IMR-90 (cell line): ENCODE data around the gene STAG1. TPM values are rescaled to one million over a fixed set of nuclear protein-coding genes. Genes with fewer than 3 reads are reported as not detected.

ENCODE experiments used
- ATAC-seq: fragments of 200-7000 bp; cut with Tn5 transposase; 2 replicates; pipeline ENCODE4 v1.9.1; 2020; ENCODE audit warnings: low read depth, mild to moderate bottlenecking, moderate library complexity
- BruUV-seq: library from RNA; stranded (reverse); fragments of 400-500 nt; replicated peaks from 2 replicates; lab custom pipeline; 2021; lab: Mats Ljungman, UMichigan
- CTCF ChIA-PET: fragments of 300-600 bp; formaldehyde crosslinking; extraction: SDS; loops from one replicate; lab custom pipeline; 2021; ENCODE audit warnings: antibody characterized with exemption; lab: Yijun Ruan, JAX
- POLR2A ChIA-PET: fragments of 300-600 bp; sonication (Branson Sonifier 250); formaldehyde crosslinking; loops from one replicate; lab custom pipeline; 2022; ENCODE audit warnings: antibody characterized with exemption; ENCODE audit not compliant: unreplicated experiment; lab: Charles Lee
- DNase-seq: peaks from one replicate; pipeline ENCODE4 v3.0.0; 2013
- H2AFZ ChIP-seq: replicated peaks from 2 replicates; pipeline ENCODE3; 2013; ENCODE audit warnings: low read length, mild to moderate bottlenecking; ENCODE audit not compliant: poor library complexity
- H2AK5ac ChIP-seq: 2 replicates; pipeline ENCODE4 v1.6.1; 2013; ENCODE audit warnings: low read depth, low read length, inconsistent platforms
- H2AK9ac ChIP-seq: replicated peaks from 2 replicates; pipeline ENCODE3; 2013; ENCODE audit warnings: mild to moderate bottlenecking, low read depth, low read length, moderate library complexity; ENCODE audit not compliant: poor library complexity
- H2BK120ac ChIP-seq: 2 replicates; pipeline ENCODE4 v1.6.1; 2013; ENCODE audit warnings: low read depth, low read length, inconsistent platforms
- H2BK15ac ChIP-seq: 3 replicates; pipeline ENCODE4 v1.6.1; 2013; ENCODE audit warnings: low read depth, low read length, inconsistent platforms
- H2BK20ac ChIP-seq: 2 replicates; pipeline ENCODE4 v1.6.1; 2013; ENCODE audit warnings: low read depth, mild to moderate bottlenecking, inconsistent platforms, low read length, moderate library complexity
- H2BK5ac ChIP-seq: 2 replicates; pipeline ENCODE4 v1.6.1; 2013; ENCODE audit warnings: mild to moderate bottlenecking, low read depth, low read length, inconsistent platforms; ENCODE audit not compliant: poor library complexity, severe bottlenecking
- H3K14ac ChIP-seq: replicated peaks from 2 replicates; pipeline ENCODE4 v1.6.1; 2013; ENCODE audit warnings: low read depth, low read length, inconsistent platforms
- H3K18ac ChIP-seq: 2 replicates; pipeline ENCODE4 v1.6.1; 2013; ENCODE audit warnings: low read depth, low read length, control low read depth
- H3K23ac ChIP-seq: 2 replicates; pipeline ENCODE4 v1.6.1; 2013; ENCODE audit warnings: low read depth, low read length, inconsistent platforms
- H3K27ac ChIP-seq: 2 replicates; pipeline ENCODE4 v1.5.1; 2013; ENCODE audit warnings: mild to moderate bottlenecking, control low read depth, low read length; ENCODE audit not compliant: insufficient read depth
- H3K27me3 ChIP-seq: 2 replicates; pipeline ENCODE4 v1.6.1; 2013; ENCODE audit warnings: low read length; ENCODE audit not compliant: control insufficient read depth, insufficient read depth
- H3K36me3 ChIP-seq: 2 replicates; pipeline ENCODE4 v1.6.1; 2013; ENCODE audit warnings: low read length, mixed read lengths; ENCODE audit not compliant: control insufficient read depth, insufficient read depth
- H3K4ac ChIP-seq: 2 replicates; pipeline ENCODE4 v1.6.1; 2013; ENCODE audit warnings: low read depth, low read length, inconsistent platforms
- H3K4me1 ChIP-seq: 2 replicates; pipeline ENCODE4 v1.6.1; 2013; ENCODE audit warnings: low read length, mixed read lengths; ENCODE audit not compliant: control insufficient read depth, insufficient read depth
- H3K4me2 ChIP-seq: 2 replicates; pipeline ENCODE4 v1.6.1; 2013; ENCODE audit warnings: low read depth, mild to moderate bottlenecking, control low read depth, low read length, moderate library complexity
- H3K4me3 ChIP-seq: 2 replicates; pipeline ENCODE4 v1.5.1; 2013; ENCODE audit warnings: low read depth, mild to moderate bottlenecking, control low read depth, low read length, moderate library complexity; ENCODE audit not compliant: insufficient read depth
- H3K56ac ChIP-seq: 2 replicates; pipeline ENCODE4 v1.6.1; 2013; ENCODE audit warnings: low read length, inconsistent platforms; ENCODE audit not compliant: insufficient read depth; ENCODE audit errors: extremely low read depth
- H3K79me1 ChIP-seq, 2 experiments: 2 replicates each; pipeline ENCODE4 v1.6.1; 2013; ENCODE audit warnings: low read length in 2 of 2, inconsistent platforms in 1 of 2, low read depth in 1 of 2
- H3K9ac ChIP-seq: 2 replicates; pipeline ENCODE4 v1.6.1; 2013; ENCODE audit warnings: low read depth, low read length, control low read depth
- H3K9me1 ChIP-seq: 2 replicates; pipeline ENCODE4 v1.6.1; 2013; ENCODE audit warnings: low read length, inconsistent platforms; ENCODE audit not compliant: insufficient read depth
- H3K9me3 ChIP-seq: 2 replicates; pipeline ENCODE4 v1.6.1; 2013; ENCODE audit warnings: low read length; ENCODE audit not compliant: control insufficient read depth, insufficient read depth
- H4K20me1 ChIP-seq: 2 replicates; pipeline ENCODE4 v1.6.1; 2013; ENCODE audit warnings: low read length, inconsistent platforms; ENCODE audit not compliant: insufficient read depth
- H4K5ac ChIP-seq: 2 replicates; pipeline ENCODE4 v1.6.1; 2013; ENCODE audit warnings: mild to moderate bottlenecking, low read depth, low read length, control low read depth
- H4K8ac ChIP-seq, 2 experiments: 2 replicates each; pipeline ENCODE4 v1.6.1; 2013; ENCODE audit warnings: low read depth in 2 of 2, low read length in 2 of 2, control low read depth in 1 of 2, inconsistent platforms in 1 of 2
- H4K91ac ChIP-seq: 2 replicates; pipeline ENCODE4 v1.6.1; 2013; ENCODE audit warnings: low read depth, low read length, inconsistent platforms; ENCODE audit not compliant: insufficient read depth
- BHLHE40 ChIP-seq: fragments of 150-350 bp; IDR thresholded peaks from 2 replicates; pipeline ENCODE4 v1.6.1; 2016; ENCODE audit warnings: mild to moderate bottlenecking, low read depth, low read length
- FOS ChIP-seq: fragments of 150-350 bp; IDR thresholded peaks from 2 replicates; pipeline ENCODE4 v1.6.1; 2016; ENCODE audit warnings: low read depth, low read length
- MXI1 ChIP-seq: IDR thresholded peaks from 2 replicates; pipeline ENCODE4 v1.6.1; 2012; ENCODE audit warnings: low read depth, mild to moderate bottlenecking, low read length, moderate library complexity, borderline replicate concordance
- USF2 ChIP-seq: fragments of 150-350 bp; IDR thresholded peaks from 2 replicates; pipeline ENCODE4 v1.6.1; 2017; ENCODE audit warnings: mild to moderate bottlenecking, antibody characterized with exemption, low read length, low read depth
- WGBS, 2 experiments: methylation state at CpG; one replicate each; pipeline versions ENCODE4 v1.1.5 to v1.1.7; 2013; ENCODE audit warnings: missing lambda C conversion rate in 2 of 2; ENCODE audit not compliant: insufficient read length in 1 of 2; ENCODE audit errors: extremely low coverage in 2 of 2; 5-methylcytosine and 5-hydroxymethylcytosine counted together
- dilution Hi-C: fragments of 300-500 bp; cut with HindIII; formaldehyde crosslinking; loops from one replicate; pipeline ENCODE4 v1.14.3; 2018; ENCODE audit warnings: low sequenced_read_pairs; ENCODE audit not compliant: unreplicated experiment
- in situ Hi-C: fragments of 300-500 bp; cut with MboI; formaldehyde crosslinking; loops from 3 replicates; pipeline ENCODE4 v1.14.3; 2019; ENCODE audit warnings: low sequenced_read_pairs, inconsistent platforms, mixed read lengths
- intact Hi-C: fragments of 100-400 bp; cut with micrococcal nuclease; formaldehyde crosslinking; loops from 2 replicates; pipeline ENCODE4 v1.10.0; 2022
- polyA plus RNA-seq, 3 experiments: library from polyadenylated mRNA; depleted of rRNA; stranded (reverse); fragments of >200 nt; gene quantifications; 2 replicates each; pipeline ENCODE4 v1.2.3, GENCODE V29; 2012; ENCODE audit warnings: low replicate concordance in 1 of 3
- total RNA-seq: library from RNA; depleted of rRNA; stranded (reverse); fragments of >200 nt; gene quantifications from 2 replicates; pipeline ENCODE4 v1.2.3, GENCODE V29; 2012
- TF ChIP-seq, protein P1 (sequence below): fragments of 150-350 bp; IDR thresholded peaks from 2 replicates; pipeline ENCODE4 v1.6.1; 2016; ENCODE audit warnings: low read depth, mild to moderate bottlenecking, low read length, moderate library complexity, borderline replicate concordance

Gene STAG1
- total and polyA plus RNA-seq, 2 of the 4 experiments (the other 2 are of a cell fraction): 9.6 to 32.3 TPM

- Histone ChIP-seq H3K9me1 (0 out of 2 replicates have a peak, but pooled peaks cover 4% of the 10 kb centered on the region), H3K4me1 (peaks cover 2% of the 10 kb centered on the region; the same call in 1 of the 2 replicates)
- dilution Hi-C loops: no loop called here
Observed at GRCh38 chr3:136694321-136694720, 57.9 kb downstream of the STAG1 start.

More at GRCh38 chr3:136694321-136694720, 57.9 kb downstream of the STAG1 start:
- H3K27me3 ChIP-seq: no peaks in the 10 kb centered on the region
- 90% methylated on average over 2 of the region's 2 CpGs; no CpG with 5 or more reads in 1 of the 2 experiments for WGBS, 2 experiments
- no peak overlapping the region for H2BK120ac ChIP-seq
- BruUV-seq: no TSS peak
- no peak overlapping the region for H3K4me3 ChIP-seq
- H3K9ac ChIP-seq: no peak overlapping the region
- H3K23ac ChIP-seq: no peak overlapping the region
- ChIA-PET POLR2A (no interaction called here), CTCF (no interaction called here)
- in situ Hi-C loops: no loop called here
- no peak overlapping the region for H4K91ac ChIP-seq
- H3K27ac ChIP-seq: no peak overlapping the region
- no peak overlapping the region for H4K5ac ChIP-seq
- no peak for DNase-seq
- no peak overlapping the region for H2AFZ ChIP-seq
- no peak overlapping the region for H3K18ac ChIP-seq
- H2AK5ac ChIP-seq: no peak overlapping the region
- peaks cover 55 to 83% of the 10 kb centered on the region in 2 experiments for H3K79me1 ChIP-seq
- H2BK20ac ChIP-seq: no peak overlapping the region
- intact Hi-C loops: no loop called here
- H3K4ac ChIP-seq: no peak overlapping the region
- no peak for ATAC-seq
- peaks cover 9% of the 10 kb centered on the region; the same call in 1 of the 2 replicates for H4K20me1 ChIP-seq
- no peak overlapping the region for H2BK15ac ChIP-seq
- H3K9me3 ChIP-seq: no peaks in the 10 kb centered on the region
- H4K8ac ChIP-seq: no peak overlapping the region
- H3K14ac ChIP-seq: no peak overlapping the region
- H2AK9ac ChIP-seq: no peak overlapping the region
- no peaks in the 10 kb centered on the region for H3K36me3 ChIP-seq
- TF ChIP-seq, protein P1, sequence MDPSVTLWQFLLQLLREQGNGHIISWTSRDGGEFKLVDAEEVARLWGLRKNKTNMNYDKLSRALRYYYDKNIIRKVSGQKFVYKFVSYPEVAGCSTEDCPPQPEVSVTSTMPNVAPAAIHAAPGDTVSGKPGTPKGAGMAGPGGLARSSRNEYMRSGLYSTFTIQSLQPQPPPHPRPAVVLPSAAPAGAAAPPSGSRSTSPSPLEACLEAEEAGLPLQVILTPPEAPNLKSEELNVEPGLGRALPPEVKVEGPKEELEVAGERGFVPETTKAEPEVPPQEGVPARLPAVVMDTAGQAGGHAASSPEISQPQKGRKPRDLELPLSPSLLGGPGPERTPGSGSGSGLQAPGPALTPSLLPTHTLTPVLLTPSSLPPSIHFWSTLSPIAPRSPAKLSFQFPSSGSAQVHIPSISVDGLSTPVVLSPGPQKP: no peak
- TF ChIP-seq BHLHE40 (no peak), FOS (no peak), MXI1 (no peak), USF2 (no peak)
- H2BK5ac ChIP-seq: no peak overlapping the region
- H3K4me2 ChIP-seq: no peak overlapping the region
- no peak overlapping the region for H3K56ac ChIP-seq
